Activated CD8-positive, alpha-beta memory T cell treated with anti-CD3 and anti-CD28 coated beads, Interleukin-2, amount 10 ng/mL, durations not matched to agents 7 days and 5 days (primary cell): ENCODE data around the gene SURF1. TPM values are rescaled to one million over a fixed set of nuclear protein-coding genes. Genes with fewer than 3 reads are reported as not detected.
"Not testable (repeated sequence)": the region's sequence is repeated elsewhere in the genome, so short reads cannot be mapped to it uniquely, and the experiment has no call there.

ENCODE experiments used
- ATAC-seq: fragments of 150-1000 bp; cut with Tn5 transposase; one replicate; pipeline ENCODE4 v1.10.0; 2021; ENCODE audit warnings: moderate library complexity
- CTCF ChIA-PET: fragments of 350-600 bp; sonication (Branson Sonifier 250); formaldehyde crosslinking; loops from one replicate; lab custom pipeline; 2021; ENCODE audit warnings: antibody characterized with exemption; lab: Charles Lee
- DNase-seq: peaks from one replicate; pipeline ENCODE4 v3.0.0-alpha.2; 2020
- H3K27ac Mint-ChIP-seq: one replicate; pipeline ENCODE4 v1.8.0; 2021; ENCODE audit warnings: mild to moderate bottlenecking, mixed read lengths
- H3K27me3 Mint-ChIP-seq: one replicate; pipeline ENCODE4 v1.8.0; 2021; ENCODE audit warnings: mixed read lengths
- H3K36me3 Mint-ChIP-seq: one replicate; pipeline ENCODE4 v1.8.0; 2021; ENCODE audit warnings: mild to moderate bottlenecking, mixed read lengths
- H3K4me1 Mint-ChIP-seq: one replicate; pipeline ENCODE4 v1.8.0; 2021; ENCODE audit warnings: mixed read lengths
- H3K4me3 Mint-ChIP-seq: one replicate; pipeline ENCODE4 v1.8.0; 2021; ENCODE audit warnings: mild to moderate bottlenecking, moderate library complexity, mixed read lengths
- H3K9me3 Mint-ChIP-seq: one replicate; pipeline ENCODE4 v1.8.0; 2022; ENCODE audit warnings: low read depth, mixed read lengths
- total RNA-seq, 2 experiments: library from RNA; stranded (reverse); gene quantifications; one replicate each; pipeline ENCODE4 v1.2.3, GENCODE V29; 2021

Gene SURF1
- total RNA-seq, 2 experiments from 2014 or later = 35.4 to 35.6 TPM

DNA sequence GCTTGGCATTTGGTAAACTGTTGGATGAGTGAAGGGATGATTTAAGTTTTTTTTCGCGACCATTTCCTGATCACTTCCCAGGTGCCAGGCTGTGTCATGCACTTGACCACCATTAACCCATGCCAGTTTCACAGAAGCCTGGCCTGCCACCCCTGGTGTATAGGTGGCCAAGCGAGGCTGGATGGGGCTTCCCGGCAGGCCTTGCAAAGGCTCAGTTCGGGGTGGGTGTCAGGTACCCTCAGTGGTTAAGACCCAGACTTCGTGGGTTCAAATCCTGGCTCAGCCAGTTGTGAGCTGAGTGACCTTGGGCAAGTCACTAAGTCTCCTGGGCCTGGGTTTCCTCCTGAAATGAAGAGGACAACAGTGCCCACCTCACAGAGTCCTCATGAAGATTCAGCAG lies 10.7 kb downstream of the SURF1 start:
- Mint-ChIP-seq H3K9me3 (no peaks in the 10 kb centered on the region), H3K4me1 (peaks cover 44% of the 10 kb centered on the region)

GRCh38 chr9:133344979-133345378 lies 11.3 kb downstream of the SURF1 start:
- peaks cover 35% of the 10 kb centered on the region for H3K36me3 Mint-ChIP-seq
- CTCF ChIA-PET = no interaction called here
- no peaks in the 10 kb centered on the region for H3K27me3 Mint-ChIP-seq
- no peak overlapping the region for H3K4me3 Mint-ChIP-seq
- ATAC-seq (no peak), DNase-seq (no peak)
- peaks cover 44% of the 10 kb centered on the region for H3K4me1 Mint-ChIP-seq
- no peaks in the 10 kb centered on the region for H3K9me3 Mint-ChIP-seq
- H3K27ac Mint-ChIP-seq = no peak overlapping the region

More for the DNA sequence above, 10.7 kb downstream of the SURF1 start:
- DNase-seq = no peak
- H3K4me3 Mint-ChIP-seq = no peak overlapping the region
- ATAC-seq = no peak
- no peak overlapping the region for H3K27ac Mint-ChIP-seq
- CTCF ChIA-PET = interaction anchor here (4.0 kb wide), 1 partner anchor 27 kb away, joined by 47 read pairs; no protein-coding TSS in a partner anchor
- H3K27me3 Mint-ChIP-seq = no peaks in the 10 kb centered on the region
- peaks cover 36% of the 10 kb centered on the region for H3K36me3 Mint-ChIP-seq

- Mint-ChIP-seq H3K4me1 (peaks cover 42% of the 10 kb centered on the region), H3K9me3 (no peaks in the 10 kb centered on the region), H3K27me3 (no peaks in the 10 kb centered on the region), H3K27ac (no peak overlapping the region), H3K36me3 (peaks cover 32% of the 10 kb centered on the region), H3K4me3 (no peak overlapping the region)
- CTCF ChIA-PET = interaction anchor here (0.7 to 1.5 kb wide), 2 partner anchors 31 to 143 kb away, joined by 3 to 4 read pairs; no protein-coding TSS in a partner anchor
- DNase-seq (no peak), ATAC-seq (no peak)
Measured at GRCh38 chr9:133344071-133344470, 12.2 kb downstream of the SURF1 start.

DNA sequence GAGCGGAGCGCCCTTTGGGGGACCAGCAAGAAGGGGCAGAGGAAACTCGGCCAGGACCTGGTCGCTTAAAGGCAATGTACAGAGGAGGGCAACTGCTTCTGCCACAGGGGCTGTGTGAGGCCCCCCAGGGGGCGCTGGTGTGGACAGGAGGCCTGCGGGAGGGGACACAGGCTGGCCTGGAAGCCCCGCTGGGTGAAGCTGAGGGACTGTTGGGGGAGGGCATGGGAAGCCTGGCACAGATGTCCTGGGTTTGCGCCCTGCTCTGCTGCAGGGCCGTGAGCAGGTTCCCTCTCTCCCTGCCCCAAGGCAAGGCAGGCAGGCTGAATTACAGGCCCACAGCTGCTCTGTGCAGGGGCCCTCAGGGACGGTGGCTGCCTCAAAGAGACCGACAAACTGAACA lies 13.7 kb downstream of the SURF1 start:
- peaks cover 24% of the 10 kb centered on the region for H3K36me3 Mint-ChIP-seq
- no peaks in the 10 kb centered on the region for H3K9me3 Mint-ChIP-seq
- H3K27me3 Mint-ChIP-seq = no peaks in the 10 kb centered on the region
- no peak overlapping the region for H3K27ac Mint-ChIP-seq
- ATAC-seq (no peak), DNase-seq (no peak)
- peaks cover 38% of the 10 kb centered on the region for H3K4me1 Mint-ChIP-seq
- CTCF ChIA-PET = interaction anchor here (0.6 to 2.2 kb wide), 5 partner anchors 9 to 144 kb away, joined by 3 to 8 read pairs (median 4); partner anchors contain the start of genes SURF1 and SURF2
- no peak overlapping the region for H3K4me3 Mint-ChIP-seq

GRCh38 chr9:133342069-133342406 lies 14.2 kb downstream of the SURF1 start:
- H3K27ac Mint-ChIP-seq = peak overlapping the region; percentile 29
- DNase-seq = no peak
- H3K36me3 Mint-ChIP-seq = peaks cover 24% of the 10 kb centered on the region
- peaks cover 37% of the 10 kb centered on the region for H3K4me1 Mint-ChIP-seq
- CTCF ChIA-PET = interaction anchor here (0.6 to 2.6 kb wide), 3 partner anchors 10 to 35 kb away, joined by 3 to 7 read pairs (median 5); partner anchors contain the start of gene STKLD1
- no peaks in the 10 kb centered on the region for H3K27me3 Mint-ChIP-seq
- ATAC-seq = no peak
- no peaks in the 10 kb centered on the region for H3K9me3 Mint-ChIP-seq
- H3K4me3 Mint-ChIP-seq = no peak overlapping the region

DNA sequence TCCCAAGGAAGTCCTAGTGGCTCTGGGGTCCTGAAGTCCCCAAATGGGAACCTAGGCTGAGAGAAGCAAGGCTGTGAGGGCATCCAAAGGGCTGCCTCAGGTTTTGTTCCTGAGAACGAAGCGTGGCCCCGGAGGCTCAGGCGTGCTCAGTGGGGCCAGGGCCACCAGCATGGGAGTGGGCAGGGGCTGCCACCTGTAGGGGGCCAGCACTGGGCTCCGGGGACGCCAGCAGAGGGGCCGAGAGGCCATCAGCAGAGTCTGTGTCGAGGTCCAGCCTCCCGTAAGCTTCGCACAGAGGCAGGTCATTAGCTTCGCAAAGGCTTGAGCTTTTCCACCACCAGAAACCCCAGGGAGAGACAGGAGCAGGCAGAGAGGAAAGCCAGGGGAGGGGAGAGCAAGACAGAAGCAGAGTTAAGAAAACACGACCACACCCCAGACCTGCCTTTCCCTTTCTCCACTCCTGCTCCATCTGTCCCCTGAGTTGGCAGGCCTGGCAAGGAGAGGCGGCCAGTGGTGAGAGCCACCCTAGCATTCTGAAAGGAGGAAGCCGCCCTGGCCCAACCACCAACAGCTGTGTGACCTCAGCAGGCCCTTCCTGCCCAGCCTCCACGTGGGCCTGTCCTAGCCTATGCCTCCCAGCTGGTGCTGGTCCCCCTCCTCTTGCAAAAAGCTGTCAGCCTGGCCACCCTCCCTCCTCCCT lies 14.8 kb downstream of the SURF1 start:
- Mint-ChIP-seq H3K9me3 (no peaks in the 10 kb centered on the region), H3K27me3 (no peaks in the 10 kb centered on the region), H3K27ac (no peak overlapping the region), H3K4me3 (no peak overlapping the region), H3K4me1 (peaks cover 36% of the 10 kb centered on the region), H3K36me3 (peaks cover 24% of the 10 kb centered on the region)
- CTCF ChIA-PET = interaction anchor here (0.6 to 2.6 kb wide), 7 partner anchors 10 to 35 kb away, joined by 3 to 7 read pairs (median 3); partner anchors contain the start of genes STKLD1 and SURF1
- DNase-seq (no peak), ATAC-seq (no peak)

GRCh38 chr9:133340916-133341315 lies 15.4 kb downstream of the SURF1 start:
- H3K27me3 Mint-ChIP-seq = no peaks in the 10 kb centered on the region
- CTCF ChIA-PET = interaction anchor here (0.7 to 2.6 kb wide), 5 partner anchors 15 to 36 kb away, joined by 3 to 7 read pairs (median 3); partner anchors contain the start of genes STKLD1 and SURF1
- H3K4me3 Mint-ChIP-seq = no peak overlapping the region
- peaks cover 27% of the 10 kb centered on the region for H3K36me3 Mint-ChIP-seq
- H3K27ac Mint-ChIP-seq = peak overlapping the region; percentile 81
- peaks cover 36% of the 10 kb centered on the region for H3K4me1 Mint-ChIP-seq
- no peak for ATAC-seq
- DNase-seq = no peak
- no peaks in the 10 kb centered on the region for H3K9me3 Mint-ChIP-seq

- DNase-seq (no peak), ATAC-seq (no peak)
- H3K4me1 Mint-ChIP-seq = peaks cover 38% of the 10 kb centered on the region
- no peaks in the 10 kb centered on the region for H3K27me3 Mint-ChIP-seq
- H3K36me3 Mint-ChIP-seq = peaks cover 28% of the 10 kb centered on the region
- H3K27ac Mint-ChIP-seq = peak overlapping the region; percentile 81
- H3K4me3 Mint-ChIP-seq = no peak overlapping the region
- CTCF ChIA-PET = interaction anchor here (0.8 to 2.6 kb wide), 6 partner anchors 23 to 146 kb away, joined by 3 to 7 read pairs (median 3); partner anchors contain the start of gene STKLD1
- H3K9me3 Mint-ChIP-seq = no peaks in the 10 kb centered on the region
Measured at GRCh38 chr9:133340256-133340655, 16.0 kb downstream of the SURF1 start.

- no peaks in the 10 kb centered on the region for H3K9me3 Mint-ChIP-seq
- ATAC-seq = no peak
- CTCF ChIA-PET = interaction anchor here (0.8 to 2.6 kb wide), 6 partner anchors 8 to 154 kb away, joined by 3 to 7 read pairs (median 3); partner anchors contain the start of genes MED22, RPL7A and STKLD1
- no peak overlapping the region for H3K4me3 Mint-ChIP-seq
- peaks cover 28% of the 10 kb centered on the region for H3K36me3 Mint-ChIP-seq
- DNase-seq = no peak
- peaks cover 43% of the 10 kb centered on the region for H3K4me1 Mint-ChIP-seq
- H3K27ac Mint-ChIP-seq = peak overlapping the region; percentile 81
- H3K27me3 Mint-ChIP-seq = no peaks in the 10 kb centered on the region
Measured at GRCh38 chr9:133339641-133340040, 16.6 kb downstream of the SURF1 start.

GRCh38 chr9:133335924-133336811 lies 20.1 kb downstream of the SURF1 start, which contains the start of gene SURF6:
Gene SURF6 (minus strand): TSS chr9:133336188. CDS start chr9:133336132, 56 bp downstream.
- DNase-seq = peak; percentile 94
- Mint-ChIP-seq H3K4me3 (peak within 1 kb of the TSS; percentile 95), H3K27ac (peak within 1 kb of the TSS; percentile 96), H3K36me3 (peaks cover 39% of the 10 kb centered on the region), H3K9me3 (no peaks in the 10 kb centered on the region), H3K27me3 (no peaks in the 10 kb centered on the region), H3K4me1 (peaks cover 55% of the 10 kb centered on the region)
- CTCF ChIA-PET = interaction anchor here (1.0 to 1.9 kb wide), 4 partner anchors 35 to 150 kb away, joined by 4 to 11 read pairs (median 4); partner anchors contain the start of gene STKLD1
- peak; percentile 96 for ATAC-seq

DNA sequence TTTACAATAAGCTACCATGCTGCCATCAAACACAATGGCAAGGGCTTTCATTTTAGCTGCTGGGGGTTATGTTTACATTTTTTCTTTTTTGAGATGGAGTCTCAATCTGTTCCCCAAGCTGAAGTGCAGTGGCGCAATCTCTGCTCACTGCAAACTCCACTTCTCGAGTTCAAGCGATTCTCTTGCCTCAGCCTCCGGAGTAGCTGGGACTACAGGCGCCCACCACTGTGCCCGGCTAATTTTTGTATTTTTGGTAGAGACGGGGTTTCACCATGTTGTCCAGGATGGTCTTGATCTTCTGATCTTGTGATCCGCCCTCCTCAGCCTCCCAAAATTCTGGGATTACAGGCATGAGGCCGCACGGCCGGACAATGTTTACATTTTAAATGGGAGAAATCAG lies 21.4 kb downstream of the SURF1 start:
- peak; percentile 31 for DNase-seq
- H3K4me1 Mint-ChIP-seq = peaks cover 42% of the 10 kb centered on the region
- H3K27ac Mint-ChIP-seq = peak overlapping the region; percentile 96
- not testable (repeated sequence) for H3K27me3 Mint-ChIP-seq, ATAC-seq, H3K9me3 Mint-ChIP-seq
- H3K4me3 Mint-ChIP-seq = peak overlapping the region; percentile 95
- CTCF ChIA-PET = interaction anchor here (1.0 to 1.9 kb wide), 6 partner anchors 10 to 313 kb away, joined by 3 to 11 read pairs (median 4); partner anchors contain the start of gene STKLD1
- peaks cover 34% of the 10 kb centered on the region for H3K36me3 Mint-ChIP-seq

DNA sequence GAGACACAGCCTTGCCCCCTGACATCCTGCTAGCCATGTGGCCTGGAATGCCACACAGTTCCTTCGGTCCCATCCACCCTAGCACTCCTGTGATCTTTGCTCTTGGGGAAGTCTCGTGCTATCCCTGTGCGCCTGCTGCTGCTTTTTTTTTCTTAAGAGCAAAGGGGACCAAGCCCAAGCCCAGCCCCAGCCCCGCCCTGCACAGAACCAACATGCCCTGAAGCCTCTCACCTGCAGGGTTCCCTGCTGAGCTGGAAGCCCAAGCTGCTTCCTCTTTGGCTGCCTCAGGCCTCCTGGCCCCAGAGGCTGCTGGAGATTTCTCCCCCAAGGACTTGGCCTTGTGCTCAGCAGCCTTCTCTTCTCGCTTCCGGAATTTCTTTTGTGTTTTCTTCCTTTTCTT lies 22.1 kb downstream of the SURF1 start:
- DNase-seq (no peak), ATAC-seq (no peak)
- no peaks in the 10 kb centered on the region for H3K27me3 Mint-ChIP-seq
- H3K4me1 Mint-ChIP-seq = peaks cover 36% of the 10 kb centered on the region
- peaks cover 31% of the 10 kb centered on the region for H3K36me3 Mint-ChIP-seq
- no peak overlapping the region for H3K27ac Mint-ChIP-seq
- H3K9me3 Mint-ChIP-seq = no peaks in the 10 kb centered on the region
- CTCF ChIA-PET = interaction anchor here (0.6 to 1.9 kb wide), 6 partner anchors 9 to 312 kb away, joined by 3 to 11 read pairs (median 3); partner anchors contain the start of gene STKLD1
- no peak overlapping the region for H3K4me3 Mint-ChIP-seq
